DOHH2 (cell line): ENCODE measurements around the gene SULT6B1.

Experiments
- H3F3A ChIP-seq: fragments of 200-600 bp; sonication (generic), shearing (Covaris generic); 2 replicates; pipeline ENCODE4 v1.6.0; 2016; ENCODE audit warnings: antibody characterized with exemption, mild to moderate bottlenecking; ENCODE audit not compliant: control insufficient read depth, insufficient read depth
- H3K27ac ChIP-seq: fragments of 200-600 bp; sonication (generic); 2 replicates; pipeline ENCODE4 v1.5.1; 2014; ENCODE audit warnings: low read depth, mild to moderate bottlenecking, low read length, moderate library complexity
- H3K27me3 ChIP-seq: fragments of 200-600 bp; sonication (generic); 2 replicates; pipeline ENCODE4 v1.6.1; 2014; ENCODE audit warnings: mild to moderate bottlenecking, low read length, mixed read lengths; ENCODE audit not compliant: control insufficient read depth
- H3K36me3 ChIP-seq: fragments of 200-600 bp; sonication (generic); 2 replicates; pipeline ENCODE4 v1.6.1; 2014; ENCODE audit warnings: mild to moderate bottlenecking, low read length, moderate library complexity, mixed read lengths; ENCODE audit not compliant: control insufficient read depth
- H3K4me1 ChIP-seq: fragments of 200-600 bp; sonication (generic); 2 replicates; pipeline ENCODE4 v1.6.1; 2014; ENCODE audit warnings: mild to moderate bottlenecking, low read length, mixed read lengths; ENCODE audit not compliant: control insufficient read depth
- H3K4me2 ChIP-seq: fragments of 200-600 bp; sonication (generic); 2 replicates; pipeline ENCODE4 v1.6.0; 2014; ENCODE audit warnings: mild to moderate bottlenecking, low read length, moderate library complexity
- H3K4me3 ChIP-seq: fragments of 200-600 bp; sonication (generic); 2 replicates; pipeline ENCODE4 v1.5.1; 2014; ENCODE audit warnings: mild to moderate bottlenecking, low read length, mixed read lengths
- H3K79me2 ChIP-seq: fragments of 200-600 bp; sonication (generic); 2 replicates; pipeline ENCODE4 v1.6.1; 2014; ENCODE audit warnings: mild to moderate bottlenecking, low read length, mixed read lengths; ENCODE audit not compliant: control insufficient read depth
- H3K9me2 ChIP-seq: fragments of 200-600 bp; sonication (generic); replicated peaks from 2 replicates; pipeline ENCODE4 v1.6.1; 2014; ENCODE audit warnings: mild to moderate bottlenecking, low read length, mixed read lengths; ENCODE audit not compliant: control insufficient read depth
- H3K9me3 ChIP-seq: fragments of 200-600 bp; sonication (generic); 2 replicates; pipeline ENCODE4 v1.6.1; 2014; ENCODE audit warnings: antibody characterized with exemption, low read length, mixed read lengths; ENCODE audit not compliant: control insufficient read depth, insufficient read depth
- H4K20me1 ChIP-seq: fragments of 200-600 bp; sonication (generic); 2 replicates; pipeline ENCODE4 v1.6.0; 2014; ENCODE audit warnings: low read depth, mild to moderate bottlenecking, antibody characterized with exemption, low read length, moderate library complexity; ENCODE audit not compliant: control insufficient read depth, insufficient read depth
- CTCF ChIP-seq: fragments of 200-600 bp; sonication (generic); IDR thresholded peaks from one replicate; pipeline ENCODE4 v1.5.1; 2014; ENCODE audit warnings: antibody characterized with exemption, mild to moderate bottlenecking, low read depth, low read length; ENCODE audit not compliant: poor library complexity, severe bottlenecking
- EZH2phosphoT487 ChIP-seq: fragments of 200-600 bp; sonication (generic); IDR thresholded peaks from 2 replicates; pipeline ENCODE4 v1.6.1; 2017; ENCODE audit warnings: borderline replicate concordance, mild to moderate bottlenecking, antibody characterized with exemption, low read length, moderate library complexity, mixed read lengths

Gene SULT6B1

DNA sequence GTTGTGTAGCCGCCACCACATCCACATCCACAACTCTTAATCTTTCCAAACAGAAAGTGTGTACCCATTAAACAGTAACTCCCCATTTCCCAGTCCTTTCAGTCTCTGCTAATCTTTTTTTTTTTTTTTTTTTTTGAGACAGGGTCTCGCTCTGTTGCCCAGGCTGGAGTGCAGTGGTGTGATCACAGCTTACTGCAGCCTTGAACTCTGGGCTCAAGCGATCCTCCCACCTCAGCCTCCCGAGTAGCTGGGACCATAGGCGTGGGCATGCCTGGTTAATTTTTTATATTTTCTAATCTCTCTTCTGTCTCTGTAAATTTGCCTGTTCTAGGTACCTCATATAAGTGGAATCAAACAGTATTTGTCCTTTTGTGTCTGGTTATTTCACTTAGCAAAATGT is 35.2 kb downstream of the SULT6B1 start:
- Histone ChIP-seq H3K27me3 (no peaks in the 10 kb centered on the region), H3K4me2 (no peak overlapping the region), H3K9me3 (no peaks in the 10 kb centered on the region), H3K27ac (no peak overlapping the region), H4K20me1 (no peaks in the 10 kb centered on the region), H3K4me3 (no peak overlapping the region), H3K79me2 (peaks cover 32% of the 10 kb centered on the region), H3K36me3 (peaks cover 8% of the 10 kb centered on the region; the same call in 1 of the 2 replicates), H3F3A (no peaks in the 10 kb centered on the region), H3K4me1 (peaks cover 30% of the 10 kb centered on the region), H3K9me2 (no peaks in the 10 kb centered on the region)
- TF ChIP-seq EZH2phosphoT487 (no peak), CTCF (no peak)

- Histone ChIP-seq H3K27me3 (no peaks in the 10 kb centered on the region), H3K4me1 (peaks cover 6% of the 10 kb centered on the region), H4K20me1 (no peaks in the 10 kb centered on the region), H3K36me3 (peaks cover 25% of the 10 kb centered on the region), H3K4me3 (no peak overlapping the region), H3K9me3 (no peaks in the 10 kb centered on the region), H3K79me2 (peaks cover 15% of the 10 kb centered on the region), H3K4me2 (peak overlapping the region; percentile 30; the same call in 1 of the 2 replicates), H3F3A (no peaks in the 10 kb centered on the region), H3K27ac (no peak overlapping the region), H3K9me2 (no peaks in the 10 kb centered on the region)
- no peak for TF ChIP-seq CTCF
- TF ChIP-seq EZH2phosphoT487 = no peak
These were observed 38.7 kb downstream of the SULT6B1 start for GRCh38 chr2:37149626-37150322.

DNA sequence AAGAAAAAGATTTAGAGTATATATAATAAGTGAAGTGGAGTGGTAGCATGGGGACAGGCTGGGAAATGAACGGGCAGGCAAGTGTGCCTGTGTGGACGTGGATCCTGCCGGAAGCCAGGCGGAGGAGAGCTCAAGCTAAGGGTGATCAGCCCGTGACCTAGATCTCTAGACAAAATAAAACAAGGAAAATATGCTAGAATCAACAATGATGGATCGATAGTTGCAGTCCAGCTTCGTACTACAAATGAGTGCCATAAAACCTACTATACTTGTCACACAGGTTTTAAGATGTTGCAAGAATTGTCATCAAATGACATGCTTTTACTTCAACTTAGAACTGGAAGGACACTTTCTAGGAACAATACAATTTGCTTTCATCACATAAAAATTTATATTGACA is 40.1 kb downstream of the SULT6B1 start:
- peaks cover 15% of the 10 kb centered on the region for H3K79me2 ChIP-seq
- no peak overlapping the region for H3K27ac ChIP-seq
- H3K4me1 ChIP-seq = peaks cover 5% of the 10 kb centered on the region

More for the DNA sequence above, 40.1 kb downstream of the SULT6B1 start:
- Histone ChIP-seq H3K4me2 (no peak overlapping the region), H3K9me2 (no peaks in the 10 kb centered on the region), H3K4me3 (no peak overlapping the region), H3F3A (no peaks in the 10 kb centered on the region), H3K36me3 (peaks cover 25% of the 10 kb centered on the region), H4K20me1 (no peaks in the 10 kb centered on the region), H3K9me3 (no peaks in the 10 kb centered on the region), H3K27me3 (no peaks in the 10 kb centered on the region)
- no peak for TF ChIP-seq CTCF
- no peak for TF ChIP-seq EZH2phosphoT487
